ENCODE data around the gene MAP6. TPM values are rescaled to one million over a fixed set of nuclear protein-coding genes. Genes with fewer than 3 reads are reported as not detected.

Gene MAP6
- total and polyA plus RNA-seq, 8 donors = 0.58 to 27.2 (median 3.6) TPM

DNA sequence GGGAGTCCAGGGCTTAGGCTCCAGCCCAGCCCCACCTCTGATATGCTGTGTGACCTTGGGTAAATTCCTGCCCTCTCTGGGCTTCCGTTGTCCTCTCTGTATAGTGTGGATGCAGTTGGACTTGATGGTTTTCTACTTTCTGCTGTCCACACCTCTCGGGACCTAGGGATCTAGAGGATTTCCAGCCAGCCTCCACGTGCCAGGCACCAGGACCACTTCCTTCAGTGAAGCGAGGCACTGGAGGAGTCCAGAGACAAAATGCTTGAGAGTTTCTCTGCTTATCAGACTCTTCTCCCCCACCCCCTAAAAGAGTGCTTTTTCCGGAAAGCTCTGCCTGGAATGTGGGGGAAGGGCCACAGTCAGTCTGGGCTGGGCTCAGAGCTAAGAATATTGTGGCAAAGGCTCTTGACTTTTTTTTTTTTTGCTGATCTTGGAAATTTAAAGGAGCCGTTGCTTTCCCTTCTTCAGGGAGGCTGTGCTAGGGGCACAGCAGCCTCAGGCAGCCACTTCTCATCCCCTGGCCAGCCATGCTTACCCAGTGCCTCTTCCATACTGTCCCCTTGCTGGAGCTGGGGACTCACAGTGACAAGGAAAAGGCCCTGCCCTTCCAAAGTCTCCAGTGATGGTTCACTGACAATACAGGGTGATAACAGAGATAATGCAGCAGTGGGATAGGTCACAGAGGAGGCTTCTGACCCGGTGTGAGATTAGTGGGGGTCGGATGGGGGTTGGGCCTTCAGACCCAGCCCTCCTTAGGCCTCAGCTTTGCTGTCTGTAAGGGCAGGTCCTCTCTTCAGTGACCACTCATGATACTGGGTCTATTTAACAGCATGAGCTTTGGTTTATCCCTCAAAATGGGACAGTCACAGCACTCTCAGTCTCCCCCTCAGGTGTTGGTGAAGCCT, 109.6 kb downstream of the MAP6 start:
- intact Hi-C loops (cut with DNase I; ENCODE audit: low total_unique reads) = no loop called here

DNA sequence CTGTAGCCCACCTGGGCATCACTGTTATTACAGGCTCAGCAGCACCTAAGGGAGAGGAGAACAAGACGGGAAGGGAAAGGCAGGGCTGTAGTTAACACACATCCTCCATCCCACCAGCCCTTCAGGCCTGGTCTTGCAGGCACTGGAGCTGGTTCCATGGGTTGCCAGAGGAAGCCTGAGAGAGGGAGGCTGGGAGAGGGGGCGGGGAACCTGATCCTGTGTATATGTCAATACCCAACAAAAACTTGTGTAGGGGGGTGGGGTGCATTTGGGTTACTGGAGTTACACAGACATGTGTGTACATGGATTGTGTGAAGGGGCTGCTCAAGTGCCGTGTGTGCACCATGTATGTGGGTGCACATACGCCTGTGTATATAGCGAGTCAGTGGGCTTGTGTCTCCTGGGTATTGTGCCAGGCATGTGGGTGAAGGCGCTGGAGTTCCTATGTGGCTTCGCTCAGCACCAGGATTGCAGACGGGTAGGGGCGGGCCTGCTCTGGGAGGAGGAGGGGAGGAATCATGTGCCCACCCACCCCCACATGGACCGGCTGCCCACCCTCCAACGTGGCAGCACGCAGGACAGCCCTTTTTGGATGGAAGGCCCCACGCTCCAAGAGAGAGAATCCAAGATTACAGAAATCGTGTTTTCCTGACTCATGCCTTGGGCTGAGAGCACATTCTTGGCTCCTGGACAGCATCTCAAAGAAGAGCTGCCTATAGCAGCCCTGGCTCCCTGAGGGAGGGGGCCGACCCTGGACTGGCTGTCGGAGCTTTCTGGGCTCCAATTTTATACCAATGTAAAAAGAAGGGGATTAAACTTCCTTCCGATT, 111.0 kb downstream of the MAP6 start:
- TF ChIP-seq, protein P1, sequence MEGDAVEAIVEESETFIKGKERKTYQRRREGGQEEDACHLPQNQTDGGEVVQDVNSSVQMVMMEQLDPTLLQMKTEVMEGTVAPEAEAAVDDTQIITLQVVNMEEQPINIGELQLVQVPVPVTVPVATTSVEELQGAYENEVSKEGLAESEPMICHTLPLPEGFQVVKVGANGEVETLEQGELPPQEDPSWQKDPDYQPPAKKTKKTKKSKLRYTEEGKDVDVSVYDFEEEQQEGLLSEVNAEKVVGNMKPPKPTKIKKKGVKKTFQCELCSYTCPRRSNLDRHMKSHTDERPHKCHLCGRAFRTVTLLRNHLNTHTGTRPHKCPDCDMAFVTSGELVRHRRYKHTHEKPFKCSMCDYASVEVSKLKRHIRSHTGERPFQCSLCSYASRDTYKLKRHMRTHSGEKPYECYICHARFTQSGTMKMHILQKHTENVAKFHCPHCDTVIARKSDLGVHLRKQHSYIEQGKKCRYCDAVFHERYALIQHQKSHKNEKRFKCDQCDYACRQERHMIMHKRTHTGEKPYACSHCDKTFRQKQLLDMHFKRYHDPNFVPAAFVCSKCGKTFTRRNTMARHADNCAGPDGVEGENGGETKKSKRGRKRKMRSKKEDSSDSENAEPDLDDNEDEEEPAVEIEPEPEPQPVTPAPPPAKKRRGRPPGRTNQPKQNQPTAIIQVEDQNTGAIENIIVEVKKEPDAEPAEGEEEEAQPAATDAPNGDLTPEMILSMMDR (IDR thresholded peaks at IDR 0.05) = no peak
- peak in 2 of 3 donors; percentile 20 to 66 for TF ChIP-seq POLR2AphosphoS5 (IDR thresholded peaks at IDR 0.05)
- H3K4me1 ChIP-seq = peaks cover 32 to 74% (median 55%) of the 10 kb centered on the region in 4 donors
- 59 to 72% (median 60%) methylated on average over 14 to 17 of the region's 17 CpGs for WGBS, 5 donors
- DNase-seq = peak in 1 of 2 donors; percentile 93
- intact Hi-C loops (cut with DNase I; ENCODE audit: low total_unique reads) = no loop called here
- no peaks in the 10 kb centered on the region for H3K9me3 ChIP-seq
- no peaks in the 10 kb centered on the region for H3K27me3 ChIP-seq
- H3K4me3 ChIP-seq = no peak overlapping the region
- peak overlapping the region; percentile 40 to 99 (median 99) for H3K27ac ChIP-seq
- no peaks in the 10 kb centered on the region for H3K36me3 ChIP-seq

More for the DNA sequence above, 109.6 kb downstream of the MAP6 start:
- TF ChIP-seq POLR2AphosphoS5 (IDR thresholded peaks at IDR 0.05) (peak in 2 of 3 donors; percentile 40), EP300 (IDR thresholded peaks at IDR 0.05) (no peak)
- DNase-seq = peak in 1 of 2 donors; percentile 92
- Histone ChIP-seq H3K27ac (peak overlapping the region; percentile 40 to 99 (median 99)), H3K27me3 (no peaks in the 10 kb centered on the region), H3K9me3 (no peaks in the 10 kb centered on the region), H3K4me1 (peaks cover 45 to 75% (median 64%) of the 10 kb centered on the region in 4 donors), H3K4me3 (peak overlapping the region in 1 of 4 donors; percentile 6), H3K36me3 (no peaks in the 10 kb centered on the region)
- 7 to 27% (median 20%) methylated on average over 8 of the region's 8 CpGs for WGBS, 5 donors

DNA sequence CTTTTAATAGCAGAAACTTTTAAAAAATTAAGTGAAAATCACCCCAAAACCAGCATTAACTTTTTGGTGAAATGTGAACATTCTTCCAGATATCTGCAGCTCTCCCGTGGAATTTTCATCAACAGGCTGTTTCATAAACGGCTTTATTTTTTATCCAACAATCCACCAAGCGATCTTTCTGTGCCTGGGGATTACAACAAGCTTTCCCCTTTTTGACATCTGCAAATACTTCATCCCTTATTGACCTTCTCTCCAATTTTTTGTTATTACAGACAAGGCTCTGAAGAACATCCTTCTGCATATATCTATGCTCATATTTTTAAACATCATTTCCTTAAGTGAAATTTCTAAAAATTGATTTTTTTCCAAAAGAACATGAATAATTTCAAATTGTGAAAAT, 112.6 kb downstream of the MAP6 start:
- TF ChIP-seq POLR2AphosphoS5 (IDR thresholded peaks at IDR 0.05) (no peak), POLR2A (IDR thresholded peaks at IDR 0.05) (no peak), EP300 (IDR thresholded peaks at IDR 0.05) (no peak)
- TF ChIP-seq, protein P1 (IDR thresholded peaks at IDR 0.05) = no peak
- no peak for DNase-seq
- H3K9me3 ChIP-seq = no peaks in the 10 kb centered on the region
- peak overlapping the region in 2 of 5 donors; percentile 11 to 99 for H3K27ac ChIP-seq
- H3K4me1 ChIP-seq = peaks cover 27 to 66% (median 48%) of the 10 kb centered on the region in 4 donors
- H3K27me3 ChIP-seq = no peaks in the 10 kb centered on the region
- 74 to 88% (median 87%) methylated on average over 3 of the region's 3 CpGs for WGBS, 5 donors
- no peak overlapping the region for H3K4me3 ChIP-seq
- no peaks in the 10 kb centered on the region for H3K36me3 ChIP-seq
- intact Hi-C loops (cut with DNase I; ENCODE audit: low total_unique reads) = no loop called here

DNA sequence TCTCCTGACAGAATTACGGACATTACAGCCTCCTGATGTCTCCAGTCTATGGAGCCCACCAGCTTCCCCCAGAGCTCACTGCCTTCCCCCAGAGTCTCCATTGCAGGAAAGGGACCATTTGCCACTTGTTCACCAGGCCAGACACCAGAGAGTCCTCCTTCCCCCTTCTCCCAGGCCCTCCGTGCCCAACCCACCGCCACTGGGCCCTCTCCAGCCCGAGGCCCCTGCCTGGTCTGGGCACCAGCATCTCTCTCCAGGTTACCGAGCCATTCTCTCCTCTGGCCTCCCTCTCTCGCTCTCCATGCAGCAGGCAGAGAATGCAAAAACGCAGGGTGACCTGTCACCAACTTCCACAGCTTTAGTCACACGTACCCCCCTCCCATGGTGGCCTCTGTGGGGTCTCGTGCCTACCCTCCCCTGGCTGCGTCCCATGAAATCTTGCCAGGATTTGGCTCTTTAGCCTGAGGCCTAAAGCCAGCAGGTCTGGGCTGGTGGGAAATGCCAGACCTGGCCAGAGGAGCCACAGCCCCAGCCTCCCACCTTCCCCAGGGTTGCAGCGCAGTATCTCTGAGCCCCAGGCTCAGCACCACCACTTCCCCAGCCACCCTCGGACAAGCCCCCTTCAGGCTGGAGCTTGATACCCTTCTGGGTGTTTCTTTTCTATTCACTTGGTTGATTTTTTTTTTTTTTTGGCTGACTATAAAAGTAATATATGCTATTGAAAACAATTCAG, 113.6 kb downstream of the MAP6 start:
- no peak for DNase-seq

More for the DNA sequence above, 113.6 kb downstream of the MAP6 start:
- H3K4me1 ChIP-seq = peaks cover 21 to 55% (median 41%) of the 10 kb centered on the region in 4 donors
- H3K27ac ChIP-seq = peak overlapping the region; percentile 53 to 89 (median 81)
- no peaks in the 10 kb centered on the region for H3K36me3 ChIP-seq
- TF ChIP-seq POLR2AphosphoS5 (IDR thresholded peaks at IDR 0.05) = no peak
- no peak for TF ChIP-seq EP300 (IDR thresholded peaks at IDR 0.05)
- TF ChIP-seq POLR2A (IDR thresholded peaks at IDR 0.05) = no peak
- TF ChIP-seq, protein P1 (IDR thresholded peaks at IDR 0.05) = no peak
- intact Hi-C loops (cut with DNase I; ENCODE audit: low total_unique reads) = no loop called here
- H3K4me3 ChIP-seq = no peak overlapping the region
- H3K9me3 ChIP-seq = no peaks in the 10 kb centered on the region
- WGBS, 5 donors = 86 to 91% (median 89%) methylated on average over 12 of the region's 12 CpGs
- no peaks in the 10 kb centered on the region for H3K27me3 ChIP-seq
